HG03064 (cell line): Measurements from ENCODE around the gene C17orf50.
"Not testable (repeated sequence)": the region's sequence is repeated elsewhere in the genome, so short reads cannot be mapped to it uniquely, and the experiment has no call there.

Source experiments
- ATAC-seq: cut with Tn5 transposase; IDR thresholded peaks from one replicate; pipeline ENCODE4 v1.9.1; 2021; ENCODE audit warnings: low read depth; ENCODE audit not compliant: unreplicated experiment

Gene C17orf50

GRCh38 chr17:35751541-35751940 is 9.1 kb upstream of the C17orf50 start:
- not testable (repeated sequence) for ATAC-seq

DNA sequence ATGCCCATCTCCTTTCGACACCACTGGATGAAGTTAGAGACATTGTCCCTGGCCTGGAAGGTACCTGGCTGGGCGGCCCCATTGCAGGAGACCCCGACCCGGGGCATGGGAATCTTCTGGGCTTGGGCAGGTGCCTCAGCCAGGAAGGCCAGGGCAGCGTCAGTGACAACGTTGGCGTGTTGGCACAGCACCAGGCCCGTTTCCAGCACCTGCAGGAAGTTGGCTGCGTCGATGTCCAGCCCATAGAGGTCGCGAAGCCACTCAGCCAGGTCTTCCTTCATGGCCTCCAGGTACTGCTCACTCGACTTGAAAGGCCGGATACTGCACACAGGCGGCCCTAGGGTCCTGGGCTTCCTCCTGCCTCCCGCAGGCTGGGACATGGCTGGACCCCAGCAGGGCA is 8.2 kb upstream of the C17orf50 start:
- no peak for ATAC-seq

GRCh38 chr17:35752945-35753764 is 7.5 kb upstream of the C17orf50 start, which contains the start of gene GAS2L2:
GAS2L2 (minus strand) TSS chr17:35753239; CDS start chr17:35752850, 389 bp downstream.
- ATAC-seq: no peak

DNA sequence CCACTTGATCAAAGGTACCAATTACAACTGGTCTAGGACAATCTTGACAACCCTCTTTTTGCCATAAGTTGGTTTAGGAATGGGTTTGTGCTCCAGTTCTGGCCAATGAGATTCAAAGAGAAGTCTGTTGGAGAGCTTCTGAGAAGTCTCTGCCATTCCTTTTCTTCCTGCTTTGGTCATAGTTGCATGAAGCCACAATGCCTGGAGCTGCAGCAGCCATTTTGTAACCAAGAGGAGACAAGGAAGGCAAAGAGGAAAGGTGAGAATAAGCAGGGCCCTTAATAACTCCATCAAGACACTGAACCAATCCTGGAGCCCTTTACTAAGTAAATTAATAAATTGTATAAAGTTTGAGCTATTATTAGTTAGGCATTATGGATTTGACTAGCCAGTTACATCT is 3.4 kb upstream of the C17orf50 start:
- no peak for ATAC-seq

DNA sequence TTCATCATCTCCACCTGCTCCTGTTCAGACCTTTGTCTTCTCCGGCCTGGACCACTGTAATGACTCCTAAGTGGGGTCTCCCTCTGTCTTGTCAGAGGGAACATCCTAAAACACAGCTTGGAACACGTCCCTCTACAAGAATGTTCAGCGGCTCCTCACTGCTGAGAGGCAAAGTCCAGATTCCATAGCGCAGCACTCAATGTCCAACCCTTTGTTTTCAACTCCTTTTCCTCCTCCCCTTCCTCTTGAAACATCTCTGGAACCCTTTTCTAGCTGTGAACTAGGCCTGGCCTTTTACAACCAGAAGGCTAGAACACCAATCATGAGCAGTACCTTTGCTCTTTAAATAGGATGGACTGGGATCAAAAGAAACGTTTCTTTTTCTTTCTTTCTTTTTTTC is 914 bp downstream of the C17orf50 start:
- no peak for ATAC-seq

DNA sequence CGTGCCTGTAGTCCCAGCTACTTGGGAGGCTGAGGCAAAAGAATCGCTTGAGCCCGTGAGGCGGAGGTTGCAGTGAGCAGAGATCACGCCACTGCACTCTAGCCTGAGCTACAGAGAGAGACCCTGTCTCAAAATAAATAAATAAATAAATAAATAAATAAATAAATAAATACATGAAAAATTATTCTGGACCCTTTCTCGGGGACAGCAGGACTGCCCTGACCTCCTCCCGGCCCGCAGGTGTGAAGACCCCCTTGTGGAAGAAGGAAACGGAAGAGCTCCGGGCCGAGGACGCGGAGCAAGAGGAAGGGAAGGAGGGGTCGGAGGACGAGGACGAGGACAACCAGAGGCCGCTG is 3.1 kb downstream of the C17orf50 start:
- ATAC-seq: no peak

DNA sequence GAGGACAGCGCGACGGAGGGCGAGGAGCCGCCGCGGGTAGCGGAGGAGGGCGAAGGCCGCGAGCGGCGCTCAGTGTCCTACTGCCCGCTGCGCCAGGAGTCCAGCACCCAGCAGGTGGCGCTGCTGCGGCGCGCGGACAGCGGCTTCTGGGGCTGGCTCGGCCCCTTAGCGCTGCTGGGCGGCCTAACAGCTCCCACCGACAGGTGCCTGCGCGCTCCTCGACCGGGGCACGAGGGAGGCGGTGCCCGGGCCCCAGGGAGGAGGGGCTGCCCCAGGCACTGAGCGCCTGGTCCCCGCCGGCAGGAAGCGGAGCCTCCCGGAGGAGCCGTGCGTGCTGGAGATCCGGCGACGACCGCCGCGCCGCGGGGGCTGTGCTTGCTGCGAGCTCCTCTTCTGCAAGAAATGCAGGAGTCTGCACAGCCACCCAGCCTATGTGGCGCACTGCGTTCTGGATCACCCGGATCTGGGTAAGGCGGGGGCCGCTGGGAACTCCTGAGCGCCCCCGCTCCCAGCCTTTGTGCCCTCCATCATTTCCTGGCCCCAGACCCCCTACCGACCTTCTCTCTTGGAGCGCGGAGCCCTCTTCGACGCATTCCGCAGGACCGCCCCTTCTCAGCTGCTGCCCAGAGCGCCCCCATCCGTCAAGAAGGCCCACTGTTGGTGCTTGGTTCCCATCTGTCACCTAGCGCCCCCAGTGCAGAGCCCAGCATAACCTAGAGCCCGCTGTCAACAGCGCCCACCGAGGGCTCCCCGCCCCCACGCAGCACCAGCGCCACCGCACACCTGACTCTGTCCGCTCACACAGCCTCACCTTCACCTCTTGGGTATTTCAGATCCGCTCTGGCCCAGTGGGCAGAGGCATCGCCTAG is 3.7 kb downstream of the C17orf50 start:
- ATAC-seq: peak; percentile 83

DNA sequence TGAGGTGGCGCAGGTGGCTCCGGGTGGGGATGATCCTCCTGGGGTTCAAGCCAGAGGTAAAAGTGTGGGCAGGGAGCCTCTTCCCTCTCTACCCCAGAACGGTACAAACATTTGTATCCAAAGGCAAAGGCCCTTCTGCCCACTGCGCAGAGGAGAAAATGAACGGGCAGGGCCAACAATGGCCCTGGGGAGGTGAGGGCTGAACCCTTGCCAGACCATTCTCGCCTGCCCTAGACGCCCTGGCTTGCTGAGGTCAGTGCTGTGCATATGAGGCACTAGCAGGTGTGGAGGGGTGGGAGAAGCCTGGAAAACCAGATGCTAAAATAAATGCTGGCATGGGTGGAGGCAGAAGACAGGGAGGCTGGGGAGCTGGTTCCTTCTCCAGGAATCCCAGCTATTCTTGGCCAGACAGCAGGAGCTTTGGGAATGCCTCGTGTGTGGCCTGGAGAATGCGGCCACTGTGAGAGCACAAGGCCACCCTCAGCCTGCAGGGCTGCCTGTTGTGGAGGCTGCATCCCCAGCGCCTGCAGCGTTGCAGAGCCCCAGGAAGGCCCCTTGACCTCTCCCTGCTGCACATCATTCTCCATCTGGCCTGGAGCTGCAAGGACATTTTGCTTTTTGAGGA is 4.5 kb downstream of the C17orf50 start:
- ATAC-seq: no peak

- ATAC-seq: no peak
These were observed 5.2 kb downstream of the C17orf50 start for GRCh38 chr17:35765756-35766488.

- ATAC-seq: no peak
These were observed 5.8 kb downstream of the C17orf50 start for GRCh38 chr17:35766489-35766877.

- no peak for ATAC-seq
These were observed 6.3 kb downstream of the C17orf50 start for GRCh38 chr17:35766903-35767510.

DNA sequence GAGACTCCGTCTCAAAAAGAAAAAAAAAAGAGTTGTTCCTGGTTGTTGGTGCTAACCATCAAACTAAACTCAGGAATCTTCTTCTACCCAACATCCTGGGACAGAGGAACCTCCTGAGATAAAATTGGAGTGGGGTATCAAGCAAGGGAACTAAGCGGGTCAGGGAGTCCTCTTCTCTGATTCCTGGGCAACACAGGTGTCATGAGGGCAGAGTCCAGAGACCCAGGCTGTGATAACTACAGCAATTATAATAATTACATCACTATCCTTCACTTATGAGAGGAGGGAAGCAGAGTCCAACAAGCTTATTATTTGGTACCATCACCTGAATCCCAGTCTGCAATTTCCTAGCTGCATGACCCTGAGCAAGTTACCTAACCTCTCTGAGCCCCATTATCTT is 8.1 kb downstream of the C17orf50 start:
- ATAC-seq: no peak

GRCh38 chr17:35769895-35770486 is 9.3 kb downstream of the C17orf50 start:
- ATAC-seq: no peak

- ATAC-seq: no peak
These were observed 12.4 kb downstream of the C17orf50 start for GRCh38 chr17:35773129-35773528.

DNA sequence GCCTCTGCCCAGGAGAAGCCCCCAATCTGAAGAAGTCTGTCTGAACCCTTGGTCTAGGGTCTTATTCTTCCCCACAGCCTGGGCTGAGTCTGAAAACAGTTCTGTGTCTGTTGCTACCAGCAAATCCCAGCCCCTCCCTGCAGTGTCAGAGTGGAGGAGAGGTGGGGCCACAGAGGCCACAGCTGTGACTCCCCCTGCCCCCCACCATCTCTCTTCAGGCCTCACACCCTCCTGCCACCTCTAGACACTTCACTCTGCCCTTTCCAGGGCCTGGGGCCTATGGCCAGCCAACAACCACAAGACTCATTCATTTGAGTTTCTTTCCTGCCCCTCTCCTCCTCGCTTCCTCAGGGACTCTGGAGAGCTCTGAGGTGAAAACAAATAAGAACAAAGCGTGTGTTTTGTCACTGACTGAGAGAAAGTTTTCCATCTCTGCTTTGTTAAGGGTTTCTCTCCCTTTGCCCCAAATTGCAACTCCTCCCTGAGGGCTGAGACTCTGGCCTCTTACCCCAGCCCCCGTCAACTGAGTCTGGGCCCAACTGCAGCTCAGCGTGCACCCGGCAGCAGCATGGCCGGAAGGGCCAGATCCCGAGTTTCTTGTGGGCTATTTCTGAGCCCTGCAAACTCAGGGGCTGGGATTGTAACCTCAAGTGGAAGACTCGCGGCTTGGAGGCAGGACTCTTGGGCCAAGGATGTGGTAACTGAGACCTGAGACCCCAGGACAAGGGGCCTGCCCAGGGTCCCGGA is 13.2 kb downstream of the C17orf50 start:
- ATAC-seq: no peak

DNA sequence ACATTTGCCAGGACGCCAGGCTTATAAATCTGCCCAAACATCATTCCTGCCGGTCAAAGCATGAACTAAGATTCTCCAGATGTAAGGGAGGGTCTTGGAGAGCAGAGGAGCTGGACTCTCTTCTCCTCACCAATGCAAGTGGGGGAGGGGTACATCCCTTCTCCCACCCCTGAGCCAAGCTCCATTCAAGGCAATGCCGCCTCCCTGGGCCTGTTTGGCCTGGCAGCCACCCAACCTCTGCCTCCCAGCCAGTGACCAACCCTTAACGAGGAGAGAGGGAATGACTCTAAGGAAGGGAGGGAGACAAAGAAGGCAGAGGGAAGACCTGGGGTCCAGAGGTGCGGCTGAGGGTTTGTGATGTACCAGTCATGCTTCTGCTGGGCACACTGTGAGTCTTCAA is 13.8 kb downstream of the C17orf50 start:
- no peak for ATAC-seq

- ATAC-seq: no peak
These were observed 14.4 kb downstream of the C17orf50 start for GRCh38 chr17:35775039-35775438.

DNA sequence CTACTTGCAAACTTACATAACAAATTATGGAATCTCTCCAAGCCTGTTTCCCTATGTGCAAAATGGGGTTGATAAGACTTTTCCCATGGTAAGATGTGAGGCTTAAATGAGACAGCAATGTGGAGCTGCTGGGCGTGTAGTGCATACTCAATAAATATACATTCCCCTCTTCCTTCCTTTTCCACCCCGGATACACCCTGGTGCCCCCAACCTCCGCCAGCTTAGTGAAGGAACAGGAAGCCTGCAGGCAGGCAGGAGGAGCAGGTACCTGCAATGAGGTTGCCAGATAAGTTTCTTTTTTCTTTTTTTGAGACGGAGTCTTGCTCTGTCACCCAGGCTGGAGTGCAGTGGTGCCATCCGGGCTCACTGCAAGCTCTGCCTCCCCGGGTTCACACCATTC is 14.9 kb downstream of the C17orf50 start:
- no peak for ATAC-seq

DNA sequence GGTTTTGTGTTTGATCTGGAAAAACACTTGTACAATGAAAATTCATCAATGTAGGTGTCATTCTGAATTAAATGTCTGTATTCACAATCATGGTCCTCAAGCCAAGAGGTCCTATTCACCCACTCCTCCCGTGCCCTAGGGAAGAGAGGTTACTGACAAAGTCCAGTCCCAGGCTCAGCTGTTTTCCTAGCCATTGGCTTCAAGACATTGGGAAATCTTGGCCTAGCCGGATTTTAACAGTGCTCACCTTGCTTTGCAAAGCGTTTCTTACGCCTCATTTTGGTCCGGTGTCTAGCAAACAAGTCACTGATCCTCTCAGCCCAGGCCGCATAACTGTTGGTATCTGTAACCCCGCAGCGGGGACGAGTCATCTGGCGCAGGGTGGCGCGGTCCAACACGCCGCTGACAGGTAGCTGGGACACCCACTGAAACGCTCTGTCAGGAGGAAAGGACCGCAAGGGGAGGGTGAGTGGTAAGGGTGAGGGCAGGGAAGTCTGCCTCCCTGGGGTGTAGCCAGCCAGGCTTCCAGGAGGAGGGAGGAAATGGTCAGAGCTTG is 18.0 kb downstream of the C17orf50 start:
- ATAC-seq: no peak
